SK-N-SH treated with all-trans-retinoic acid at 6 μM for 48 hours (cell line): Measurements from ENCODE around the gene TTBK1.

Source experiments
- ATAC-seq: fragments of 200-7000 bp; cut with Tn5 transposase; 3 replicates; pipeline ENCODE4 v1.9.1; 2020; ENCODE audit warnings: mild to moderate bottlenecking, moderate library complexity
- ARNTL ChIP-seq: fragments of 450-650 bp; formaldehyde crosslinking; IDR thresholded peaks from 2 replicates; pipeline ENCODE4 v1.5.0; 2020; ENCODE audit warnings: low read depth, mild to moderate bottlenecking, moderate library complexity, borderline replicate concordance
- BACH2 ChIP-seq: fragments of 250-450 bp; sonication (Bioruptor Pico); IDR thresholded peaks from 2 replicates; pipeline ENCODE4 v1.9.0; 2021; ENCODE audit warnings: mild to moderate bottlenecking, borderline replicate concordance
- ESRRG ChIP-seq: fragments of 250-450 bp; sonication (Bioruptor Pico); IDR thresholded peaks from 2 replicates; pipeline ENCODE4 v1.6.1; 2021; ENCODE audit warnings: mild to moderate bottlenecking
- GLIS3 ChIP-seq: fragments of 250-450 bp; sonication (Bioruptor Pico); IDR thresholded peaks from 2 replicates; pipeline ENCODE4 v1.5.0; 2020; ENCODE audit warnings: mild to moderate bottlenecking, moderate library complexity
- ISL1 ChIP-seq: fragments of 250-450 bp; sonication (Bioruptor Pico); IDR thresholded peaks from 2 replicates; pipeline ENCODE4 v2.1.2; 2022; ENCODE audit warnings: mild to moderate bottlenecking, moderate library complexity
- OSR1 ChIP-seq: fragments of 250-450 bp; sonication (Bioruptor Pico); IDR thresholded peaks from 2 replicates; pipeline ENCODE4 v1.8.0; 2022; ENCODE audit warnings: moderate library complexity, mild to moderate bottlenecking, inconsistent platforms
- PATZ1 ChIP-seq: fragments of 250-450 bp; sonication (Bioruptor Pico); IDR thresholded peaks from 2 replicates; pipeline ENCODE4 v1.8.0; 2020; ENCODE audit warnings: mild to moderate bottlenecking, moderate library complexity, borderline replicate concordance
- PPARA ChIP-seq: fragments of 250-450 bp; sonication (Bioruptor Pico); IDR thresholded peaks from 2 replicates; pipeline ENCODE4 v1.5.0; 2020; ENCODE audit warnings: mild to moderate bottlenecking, borderline replicate concordance
- RARB ChIP-seq: fragments of 250-450 bp; sonication (Bioruptor Pico); IDR thresholded peaks from 2 replicates; pipeline ENCODE4 v1.8.0; 2021; ENCODE audit warnings: mild to moderate bottlenecking, moderate library complexity
- SNAI2 ChIP-seq: fragments of 250-450 bp; sonication (Bioruptor Pico); IDR thresholded peaks from 2 replicates; pipeline ENCODE4 v1.5.0; 2020; ENCODE audit warnings: mild to moderate bottlenecking, moderate library complexity
- TCF4 ChIP-seq: fragments of 250-450 bp; sonication (Bioruptor Pico); IDR thresholded peaks from 2 replicates; pipeline ENCODE4 v1.8.0; 2021; ENCODE audit warnings: mild to moderate bottlenecking, moderate library complexity, borderline replicate concordance
- TOX ChIP-seq: fragments of 250-450 bp; sonication (Bioruptor Pico); IDR thresholded peaks from 2 replicates; pipeline ENCODE4 v1.8.0; 2021; ENCODE audit warnings: mild to moderate bottlenecking, moderate library complexity, borderline replicate concordance
- ZC3H10 ChIP-seq: fragments of 250-450 bp; sonication (Bioruptor Pico); IDR thresholded peaks from 2 replicates; pipeline ENCODE4 v1.5.1; 2021; ENCODE audit warnings: mild to moderate bottlenecking, moderate library complexity
- ZFP3 ChIP-seq: fragments of 250-450 bp; sonication (Bioruptor Pico); IDR thresholded peaks from 2 replicates; pipeline ENCODE4 v1.5.0; 2020; ENCODE audit warnings: mild to moderate bottlenecking, moderate library complexity
- ZFP30 ChIP-seq: fragments of 450-650 bp; formaldehyde crosslinking; IDR thresholded peaks from 2 replicates; pipeline ENCODE4 v1.5.0; 2022; ENCODE audit warnings: mild to moderate bottlenecking, moderate library complexity
- ZNF565 ChIP-seq: fragments of 450-650 bp; formaldehyde crosslinking; conservative IDR thresholded peaks from 2 replicates; pipeline ENCODE4 v1.5.0; 2020; ENCODE audit warnings: low read depth, mild to moderate bottlenecking, moderate library complexity
- ZNF70 ChIP-seq: fragments of 450-650 bp; formaldehyde crosslinking; IDR thresholded peaks from 2 replicates; pipeline ENCODE4 v1.5.0; 2020; ENCODE audit warnings: mild to moderate bottlenecking, moderate library complexity
- ZNF8 ChIP-seq: fragments of 450-650 bp; formaldehyde crosslinking; IDR thresholded peaks from 2 replicates; pipeline ENCODE4 v1.5.0; 2020; ENCODE audit warnings: mild to moderate bottlenecking, moderate library complexity
- TF ChIP-seq, protein P1 (sequence below): fragments of 250-450 bp; sonication (Bioruptor Pico); IDR thresholded peaks from 2 replicates; pipeline ENCODE4 v1.5.0; 2020; ENCODE audit warnings: mild to moderate bottlenecking, moderate library complexity
- TF ChIP-seq, protein P2 (sequence below): fragments of 250-450 bp; sonication (Bioruptor Pico); IDR thresholded peaks from 2 replicates; pipeline ENCODE4 v1.5.1; 2021; ENCODE audit warnings: mild to moderate bottlenecking, moderate library complexity
- TF ChIP-seq, protein P3 (sequence below): fragments of 250-450 bp; sonication (Bioruptor Pico); IDR thresholded peaks from 2 replicates; pipeline ENCODE4 v1.5.1; 2020; ENCODE audit warnings: low read depth, mild to moderate bottlenecking, moderate library complexity
- TF ChIP-seq, protein P4 (sequence below): fragments of 250-450 bp; sonication (Bioruptor Pico); IDR thresholded peaks from 2 replicates; pipeline ENCODE4 v1.8.0; 2021; ENCODE audit warnings: low read depth, mild to moderate bottlenecking, moderate library complexity, borderline replicate concordance

Gene TTBK1

DNA sequence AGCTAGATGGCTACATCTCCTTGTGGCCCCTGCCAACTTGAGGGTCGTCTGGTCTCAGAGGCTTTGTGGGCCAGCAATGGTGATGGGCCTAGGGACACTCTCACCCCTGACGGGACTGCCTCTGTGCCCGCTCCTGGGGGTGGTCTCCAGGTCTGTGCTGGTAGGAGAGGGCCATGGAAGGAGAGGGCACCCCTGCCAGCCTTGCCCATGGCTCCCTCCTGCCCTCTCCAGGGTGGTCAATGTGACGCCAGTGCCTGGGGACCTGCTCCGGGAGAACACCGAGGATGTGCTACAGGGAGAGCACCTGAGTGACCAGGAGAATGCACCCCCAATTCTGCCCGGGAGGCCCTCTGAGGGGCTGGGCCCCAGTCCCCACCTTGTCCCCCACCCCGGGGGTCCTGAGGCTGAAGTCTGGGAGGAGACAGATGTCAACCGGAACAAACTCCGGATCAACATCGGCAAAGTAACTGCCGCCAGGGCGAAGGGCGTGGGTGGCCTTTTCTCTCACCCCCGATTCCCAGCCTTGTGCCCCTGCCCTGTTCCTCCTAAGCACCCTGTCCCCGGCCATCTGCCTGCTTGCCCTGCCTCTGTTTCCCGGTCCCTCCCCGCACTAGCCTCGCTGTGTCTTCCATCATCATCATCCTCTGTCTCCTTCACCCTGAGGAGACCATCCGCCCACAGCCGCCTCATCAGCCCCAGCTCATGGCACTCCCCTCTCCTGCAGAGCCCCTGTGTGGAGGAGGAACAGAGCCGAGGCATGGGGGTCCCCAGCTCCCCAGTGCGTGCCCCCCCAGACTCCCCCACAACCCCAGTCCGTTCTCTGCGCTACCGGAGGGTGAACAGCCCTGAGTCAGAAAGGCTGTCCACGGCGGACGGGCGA, 15.8 kb downstream of the TTBK1 start:
- ATAC-seq: no peak
- TF ChIP-seq ESRRG (CRISPR knock-in tag) (no peak), ZC3H10 (no peak), ISL1 (CRISPR knock-in tag) (no peak), ZNF70 (CRISPR knock-in tag) (no peak), ZNF8 (no peak), ZFP30 (CRISPR knock-in tag) (no peak), BACH2 (CRISPR knock-in tag) (no peak), ARNTL (no peak), SNAI2 (CRISPR knock-in tag) (no peak), PPARA (CRISPR knock-in tag) (no peak)
- TF ChIP-seq, protein P1, sequence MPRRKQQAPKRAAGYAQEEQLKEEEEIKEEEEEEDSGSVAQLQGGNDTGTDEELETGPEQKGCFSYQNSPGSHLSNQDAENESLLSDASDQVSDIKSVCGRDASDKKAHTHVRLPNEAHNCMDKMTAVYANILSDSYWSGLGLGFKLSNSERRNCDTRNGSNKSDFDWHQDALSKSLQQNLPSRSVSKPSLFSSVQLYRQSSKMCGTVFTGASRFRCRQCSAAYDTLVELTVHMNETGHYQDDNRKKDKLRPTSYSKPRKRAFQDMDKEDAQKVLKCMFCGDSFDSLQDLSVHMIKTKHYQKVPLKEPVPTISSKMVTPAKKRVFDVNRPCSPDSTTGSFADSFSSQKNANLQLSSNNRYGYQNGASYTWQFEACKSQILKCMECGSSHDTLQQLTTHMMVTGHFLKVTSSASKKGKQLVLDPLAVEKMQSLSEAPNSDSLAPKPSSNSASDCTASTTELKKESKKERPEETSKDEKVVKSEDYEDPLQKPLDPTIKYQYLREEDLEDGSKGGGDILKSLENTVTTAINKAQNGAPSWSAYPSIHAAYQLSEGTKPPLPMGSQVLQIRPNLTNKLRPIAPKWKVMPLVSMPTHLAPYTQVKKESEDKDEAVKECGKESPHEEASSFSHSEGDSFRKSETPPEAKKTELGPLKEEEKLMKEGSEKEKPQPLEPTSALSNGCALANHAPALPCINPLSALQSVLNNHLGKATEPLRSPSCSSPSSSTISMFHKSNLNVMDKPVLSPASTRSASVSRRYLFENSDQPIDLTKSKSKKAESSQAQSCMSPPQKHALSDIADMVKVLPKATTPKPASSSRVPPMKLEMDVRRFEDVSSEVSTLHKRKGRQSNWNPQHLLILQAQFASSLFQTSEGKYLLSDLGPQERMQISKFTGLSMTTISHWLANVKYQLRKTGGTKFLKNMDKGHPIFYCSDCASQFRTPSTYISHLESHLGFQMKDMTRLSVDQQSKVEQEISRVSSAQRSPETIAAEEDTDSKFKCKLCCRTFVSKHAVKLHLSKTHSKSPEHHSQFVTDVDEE (CRISPR knock-in tag): no peak
- TF ChIP-seq, protein P2, sequence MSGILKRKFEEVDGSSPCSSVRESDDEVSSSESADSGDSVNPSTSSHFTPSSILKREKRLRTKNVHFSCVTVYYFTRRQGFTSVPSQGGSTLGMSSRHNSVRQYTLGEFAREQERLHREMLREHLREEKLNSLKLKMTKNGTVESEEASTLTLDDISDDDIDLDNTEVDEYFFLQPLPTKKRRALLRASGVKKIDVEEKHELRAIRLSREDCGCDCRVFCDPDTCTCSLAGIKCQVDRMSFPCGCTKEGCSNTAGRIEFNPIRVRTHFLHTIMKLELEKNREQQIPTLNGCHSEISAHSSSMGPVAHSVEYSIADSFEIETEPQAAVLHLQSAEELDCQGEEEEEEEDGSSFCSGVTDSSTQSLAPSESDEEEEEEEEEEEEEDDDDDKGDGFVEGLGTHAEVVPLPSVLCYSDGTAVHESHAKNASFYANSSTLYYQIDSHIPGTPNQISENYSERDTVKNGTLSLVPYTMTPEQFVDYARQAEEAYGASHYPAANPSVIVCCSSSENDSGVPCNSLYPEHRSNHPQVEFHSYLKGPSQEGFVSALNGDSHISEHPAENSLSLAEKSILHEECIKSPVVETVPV (CRISPR knock-in tag): no peak

DNA sequence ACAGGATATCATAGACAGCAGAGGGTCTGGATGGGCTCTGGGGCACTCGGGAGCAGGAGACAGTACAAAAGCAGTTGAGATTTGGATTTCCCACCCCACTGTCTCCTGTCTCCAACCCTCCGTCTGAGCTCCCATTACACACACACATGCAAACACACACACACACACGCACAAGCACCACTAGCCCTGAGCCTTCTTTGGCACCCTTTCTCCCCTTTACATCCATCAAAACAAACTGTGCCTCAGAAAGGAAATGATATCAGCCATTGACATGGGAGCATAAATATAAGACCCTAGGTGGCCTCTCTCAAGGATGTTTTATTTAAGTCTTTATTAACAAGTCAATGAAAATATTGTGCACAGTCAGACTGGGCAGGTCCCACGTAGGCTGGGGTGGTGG, 17.5 kb downstream of the TTBK1 start:
- TF ChIP-seq, protein P3, sequence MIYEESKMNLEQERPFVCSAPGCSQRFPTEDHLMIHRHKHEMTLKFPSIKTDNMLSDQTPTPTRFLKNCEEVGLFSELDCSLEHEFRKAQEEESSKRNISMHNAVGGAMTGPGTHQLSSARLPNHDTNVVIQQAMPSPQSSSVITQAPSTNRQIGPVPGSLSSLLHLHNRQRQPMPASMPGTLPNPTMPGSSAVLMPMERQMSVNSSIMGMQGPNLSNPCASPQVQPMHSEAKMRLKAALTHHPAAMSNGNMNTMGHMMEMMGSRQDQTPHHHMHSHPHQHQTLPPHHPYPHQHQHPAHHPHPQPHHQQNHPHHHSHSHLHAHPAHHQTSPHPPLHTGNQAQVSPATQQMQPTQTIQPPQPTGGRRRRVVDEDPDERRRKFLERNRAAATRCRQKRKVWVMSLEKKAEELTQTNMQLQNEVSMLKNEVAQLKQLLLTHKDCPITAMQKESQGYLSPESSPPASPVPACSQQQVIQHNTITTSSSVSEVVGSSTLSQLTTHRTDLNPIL (CRISPR knock-in tag): no peak
- TF ChIP-seq ZC3H10 (no peak), OSR1 (CRISPR knock-in tag) (no peak), ISL1 (CRISPR knock-in tag) (no peak), ZNF70 (CRISPR knock-in tag) (no peak), BACH2 (CRISPR knock-in tag) (no peak), GLIS3 (no peak), TOX (CRISPR knock-in tag) (no peak), ZNF565 (CRISPR knock-in tag) (no peak), RARB (CRISPR knock-in tag) (no peak)
- ATAC-seq: no peak

DNA sequence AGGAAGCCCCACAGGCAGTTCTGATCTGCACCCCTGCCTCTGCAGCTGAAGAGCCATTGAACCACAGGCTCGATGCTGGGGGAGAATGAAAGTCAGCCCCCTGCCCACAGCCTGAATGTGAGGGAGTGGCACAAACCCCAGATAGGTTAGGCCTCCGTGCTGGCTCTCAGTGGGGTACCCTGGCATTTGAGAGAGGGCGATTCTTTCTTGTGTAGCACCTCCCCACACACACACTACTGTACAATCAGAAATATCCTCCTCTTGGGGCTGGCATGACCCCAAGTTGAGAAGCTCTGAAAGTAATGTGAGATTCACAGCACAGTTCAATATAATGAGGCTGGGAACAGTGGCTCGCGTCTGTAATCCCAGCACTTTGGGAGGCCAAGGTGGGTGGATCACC, 17.9 kb downstream of the TTBK1 start:
- no peak for ATAC-seq
- no peak for TF ChIP-seq ISL1 (CRISPR knock-in tag)
- no peak for TF ChIP-seq SNAI2 (CRISPR knock-in tag)
- TF ChIP-seq PATZ1: no peak
- TF ChIP-seq, protein P4, sequence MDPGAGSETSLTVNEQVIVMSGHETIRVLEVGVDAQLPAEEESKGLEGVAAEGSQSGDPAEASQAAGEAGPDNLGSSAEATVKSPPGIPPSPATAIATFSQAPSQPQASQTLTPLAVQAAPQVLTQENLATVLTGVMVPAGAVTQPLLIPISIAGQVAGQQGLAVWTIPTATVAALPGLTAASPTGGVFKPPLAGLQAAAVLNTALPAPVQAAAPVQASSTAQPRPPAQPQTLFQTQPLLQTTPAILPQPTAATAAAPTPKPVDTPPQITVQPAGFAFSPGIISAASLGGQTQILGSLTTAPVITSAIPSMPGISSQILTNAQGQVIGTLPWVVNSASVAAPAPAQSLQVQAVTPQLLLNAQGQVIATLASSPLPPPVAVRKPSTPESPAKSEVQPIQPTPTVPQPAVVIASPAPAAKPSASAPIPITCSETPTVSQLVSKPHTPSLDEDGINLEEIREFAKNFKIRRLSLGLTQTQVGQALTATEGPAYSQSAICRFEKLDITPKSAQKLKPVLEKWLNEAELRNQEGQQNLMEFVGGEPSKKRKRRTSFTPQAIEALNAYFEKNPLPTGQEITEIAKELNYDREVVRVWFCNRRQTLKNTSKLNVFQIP: no peak
- no peak for TF ChIP-seq TCF4
- TF ChIP-seq ZFP30 (CRISPR knock-in tag): no peak
- no peak for TF ChIP-seq ZNF8
- TF ChIP-seq ZNF565 (CRISPR knock-in tag): no peak
- no peak for TF ChIP-seq TOX (CRISPR knock-in tag)
- TF ChIP-seq ESRRG (CRISPR knock-in tag): no peak
- TF ChIP-seq OSR1 (CRISPR knock-in tag): no peak
- no peak for TF ChIP-seq ARNTL
- no peak for TF ChIP-seq PPARA (CRISPR knock-in tag)
- TF ChIP-seq ZFP3 (CRISPR knock-in tag): no peak
- TF ChIP-seq, protein P2 (CRISPR knock-in tag): no peak
- no peak for TF ChIP-seq ZNF70 (CRISPR knock-in tag)
- no peak for TF ChIP-seq ZC3H10
- TF ChIP-seq, protein P1 (CRISPR knock-in tag): no peak
